Retinal pigment epithelial cell (primary cell): ENCODE measurements around the gene C8G.

ENCODE experiments used
- DNase-seq: peaks from one replicate; pipeline ENCODE4 v3.0.0-alpha.2; 2010; ENCODE audit warnings: low read depth
- H3K4me3 ChIP-seq: 2 replicates; pipeline ENCODE4 v1.5.1; 2011; ENCODE audit warnings: mild to moderate bottlenecking, low read length, control low read depth, moderate library complexity
- CTCF ChIP-seq: conservative IDR thresholded peaks from 2 replicates; pipeline ENCODE4 v1.5.1; 2011; ENCODE audit warnings: low read depth, low read length, control low read depth, inconsistent platforms

C8G gene

GRCh38 chr9:136901516-136902258 is 43.4 kb upstream of the C8G start:
- DNase-seq = no peak
- H3K4me3 ChIP-seq = no peak overlapping the region
- no peak for TF ChIP-seq CTCF

- H3K4me3 ChIP-seq = no peak overlapping the region
- TF ChIP-seq CTCF = no peak
- DNase-seq = no peak
Observed at GRCh38 chr9:136902259-136902821, 42.7 kb upstream of the C8G start.

GRCh38 chr9:136903041-136903554 is 41.9 kb upstream of the C8G start:
- TF ChIP-seq CTCF = no peak
- no peak for DNase-seq
- H3K4me3 ChIP-seq = no peak overlapping the region

- no peak overlapping the region for H3K4me3 ChIP-seq
- no peak for TF ChIP-seq CTCF
- no peak for DNase-seq
Observed at GRCh38 chr9:136906266-136906665, 38.8 kb upstream of the C8G start.

- no peak for TF ChIP-seq CTCF
- H3K4me3 ChIP-seq = no peak overlapping the region
- no peak for DNase-seq
Observed at GRCh38 chr9:136907011-136907914, 37.8 kb upstream of the C8G start.

GRCh38 chr9:136910197-136910900 is 34.7 kb upstream of the C8G start:
- DNase-seq = no peak
- TF ChIP-seq CTCF = no peak
- no peak overlapping the region for H3K4me3 ChIP-seq
